ENCODE results near the gene MRPL10.

- no peak for TF ChIP-seq CTCF (conservative IDR thresholded peaks at IDR 0.05; ENCODE audit: low read depth, low read length)
- no peak for TF ChIP-seq EZH2 (IDR thresholded peaks at IDR 0.05; ENCODE audit: low read length, unreplicated experiment)
- no peak for TF ChIP-seq EZH2phosphoT487 (IDR thresholded peaks at IDR 0.05; ENCODE audit: borderline replicate concordance, low read length)
Measured at GRCh38 chr17:47806913-47807255, 24.5 kb downstream of the MRPL10 start.

Data from PC-3 (cell line).